Osteocyte (in vitro differentiated cells): ENCODE results near the gene RND1. TPM values are rescaled to one million over a fixed set of nuclear protein-coding genes. Genes with fewer than 3 reads are reported as not detected.
"Not testable (repeated sequence)": the region's sequence is repeated elsewhere in the genome, so short reads cannot be mapped to it uniquely, and the experiment has no call there.

Experiments used
- DNase-seq: peaks from one replicate; pipeline ENCODE4 v3.0.0; 2021; ENCODE audit warnings: mixed read lengths; ENCODE audit not compliant: unreplicated experiment; ENCODE audit errors: extremely low spot score
- H3K27ac Mint-ChIP-seq: one replicate; pipeline ENCODE4 v1.8.0; 2021; ENCODE audit warnings: mild to moderate bottlenecking, mixed read lengths; ENCODE audit not compliant: unreplicated experiment
- H3K27me3 Mint-ChIP-seq: one replicate; pipeline ENCODE4 v1.8.0; 2021; ENCODE audit warnings: mixed read lengths; ENCODE audit not compliant: unreplicated experiment
- H3K36me3 Mint-ChIP-seq: one replicate; pipeline ENCODE4 v1.8.0; 2021; ENCODE audit warnings: mixed read lengths; ENCODE audit not compliant: unreplicated experiment
- H3K4me1 Mint-ChIP-seq: one replicate; pipeline ENCODE4 v1.8.0; 2021; ENCODE audit warnings: mixed read lengths; ENCODE audit not compliant: unreplicated experiment
- H3K4me3 Mint-ChIP-seq: one replicate; pipeline ENCODE4 v1.8.0; 2021; ENCODE audit warnings: mild to moderate bottlenecking, moderate library complexity, mixed read lengths; ENCODE audit not compliant: unreplicated experiment
- H3K9me3 Mint-ChIP-seq: one replicate; pipeline ENCODE4 v1.8.0; 2021; ENCODE audit warnings: mixed read lengths; ENCODE audit not compliant: unreplicated experiment
- total RNA-seq: library from RNA; stranded (reverse); gene quantifications from 2 replicates; pipeline ENCODE4 v1.2.1, GENCODE V29; 2021
- TF ChIP-seq, protein P1 (sequence below): fragments of 200-600 bp; sonication (generic); IDR thresholded peaks from 2 replicates; pipeline ENCODE4 v1.5.0; 2021; ENCODE audit warnings: antibody characterized with exemption, mild to moderate bottlenecking, moderate library complexity

RND1 gene
- total RNA-seq, 1 donor from 2014 or later: 0.89 TPM

DNA sequence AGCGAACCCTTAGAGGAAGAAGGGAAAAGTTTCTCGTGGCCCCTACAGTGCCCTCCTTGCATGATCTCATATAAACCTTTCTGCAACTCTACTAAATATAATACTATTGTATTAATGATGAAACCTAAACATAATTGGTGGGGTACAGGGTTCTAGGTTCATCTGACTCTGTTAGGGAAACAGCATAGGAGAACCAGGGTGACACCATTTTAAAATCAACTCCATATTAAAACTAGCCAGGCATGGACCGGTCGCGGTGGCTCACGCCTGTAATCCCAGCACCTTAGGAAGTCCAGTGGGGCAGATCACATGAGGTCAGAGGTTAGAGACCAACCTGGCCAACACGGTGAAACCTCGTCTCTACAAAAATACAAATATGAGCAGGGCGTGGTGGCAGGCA, 15.0 kb upstream of the RND1 start:
- no peak for DNase-seq
- Mint-ChIP-seq H3K27ac (no peak overlapping the region), H3K4me3 (no peak overlapping the region), H3K27me3 (peaks cover 8% of the 10 kb centered on the region), H3K9me3 (no peaks in the 10 kb centered on the region), H3K4me1 (peaks cover 35% of the 10 kb centered on the region), H3K36me3 (no peaks in the 10 kb centered on the region)
- TF ChIP-seq, protein P1, sequence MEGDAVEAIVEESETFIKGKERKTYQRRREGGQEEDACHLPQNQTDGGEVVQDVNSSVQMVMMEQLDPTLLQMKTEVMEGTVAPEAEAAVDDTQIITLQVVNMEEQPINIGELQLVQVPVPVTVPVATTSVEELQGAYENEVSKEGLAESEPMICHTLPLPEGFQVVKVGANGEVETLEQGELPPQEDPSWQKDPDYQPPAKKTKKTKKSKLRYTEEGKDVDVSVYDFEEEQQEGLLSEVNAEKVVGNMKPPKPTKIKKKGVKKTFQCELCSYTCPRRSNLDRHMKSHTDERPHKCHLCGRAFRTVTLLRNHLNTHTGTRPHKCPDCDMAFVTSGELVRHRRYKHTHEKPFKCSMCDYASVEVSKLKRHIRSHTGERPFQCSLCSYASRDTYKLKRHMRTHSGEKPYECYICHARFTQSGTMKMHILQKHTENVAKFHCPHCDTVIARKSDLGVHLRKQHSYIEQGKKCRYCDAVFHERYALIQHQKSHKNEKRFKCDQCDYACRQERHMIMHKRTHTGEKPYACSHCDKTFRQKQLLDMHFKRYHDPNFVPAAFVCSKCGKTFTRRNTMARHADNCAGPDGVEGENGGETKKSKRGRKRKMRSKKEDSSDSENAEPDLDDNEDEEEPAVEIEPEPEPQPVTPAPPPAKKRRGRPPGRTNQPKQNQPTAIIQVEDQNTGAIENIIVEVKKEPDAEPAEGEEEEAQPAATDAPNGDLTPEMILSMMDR: no peak

DNA sequence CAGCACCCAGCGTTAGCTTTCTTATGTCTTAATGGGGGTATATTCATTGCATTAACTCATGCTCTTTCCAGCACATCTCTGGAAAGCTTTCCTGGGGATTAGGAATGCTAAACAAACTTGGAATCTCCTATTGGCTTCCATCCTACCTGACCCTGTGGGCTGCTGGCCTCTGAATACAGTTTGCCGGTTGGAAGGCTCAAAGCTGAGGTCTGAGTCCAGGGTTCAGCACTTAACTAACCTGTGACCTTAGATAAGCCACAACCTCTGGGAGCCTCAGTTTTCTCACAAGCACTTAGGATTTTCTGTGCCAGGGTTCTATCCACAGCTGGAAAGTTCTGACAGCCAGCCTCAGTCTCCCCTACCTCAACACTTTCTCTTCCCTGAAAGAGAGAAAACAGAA, 12.9 kb upstream of the RND1 start:
- H3K27ac Mint-ChIP-seq: no peak overlapping the region
- no peaks in the 10 kb centered on the region for H3K9me3 Mint-ChIP-seq
- H3K4me1 Mint-ChIP-seq: peaks cover 24% of the 10 kb centered on the region
- H3K27me3 Mint-ChIP-seq: peaks cover 8% of the 10 kb centered on the region
- H3K4me3 Mint-ChIP-seq: no peak overlapping the region
- TF ChIP-seq, protein P1: no peak
- DNase-seq: no peak
- no peaks in the 10 kb centered on the region for H3K36me3 Mint-ChIP-seq

DNA sequence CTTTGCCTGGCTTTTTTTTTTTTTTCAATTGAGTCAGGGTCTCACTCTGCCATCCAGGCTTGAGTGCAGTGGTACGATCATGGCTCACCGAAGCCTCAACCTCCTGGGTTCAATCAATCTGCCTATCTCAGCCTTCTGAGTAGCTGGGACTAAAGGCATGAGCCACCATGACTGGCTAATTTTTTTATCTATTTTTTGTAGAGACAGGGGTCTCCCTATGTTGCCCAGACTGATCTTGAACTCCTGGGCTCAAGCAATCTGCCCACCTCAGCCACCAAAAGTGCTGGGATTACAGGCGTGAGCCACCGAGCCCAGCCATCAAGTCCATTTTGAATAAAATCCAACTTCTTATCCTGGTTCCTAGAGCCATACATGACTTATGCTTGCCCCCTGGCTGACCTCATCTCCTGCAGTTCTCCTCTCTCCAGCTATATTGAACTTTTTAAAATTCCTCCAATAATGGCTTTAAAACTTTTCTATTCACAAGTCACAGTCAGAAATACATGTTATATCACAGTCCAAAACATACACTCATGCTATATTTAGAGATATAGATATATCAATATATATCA, 10.4 kb upstream of the RND1 start:
- TF ChIP-seq, protein P1: no peak
- Mint-ChIP-seq H3K27ac (no peak overlapping the region), H3K36me3 (no peaks in the 10 kb centered on the region), H3K9me3 (no peaks in the 10 kb centered on the region), H3K4me1 (no peaks in the 10 kb centered on the region), H3K4me3 (no peak overlapping the region), H3K27me3 (peaks cover 14% of the 10 kb centered on the region)
- DNase-seq: no peak

DNA sequence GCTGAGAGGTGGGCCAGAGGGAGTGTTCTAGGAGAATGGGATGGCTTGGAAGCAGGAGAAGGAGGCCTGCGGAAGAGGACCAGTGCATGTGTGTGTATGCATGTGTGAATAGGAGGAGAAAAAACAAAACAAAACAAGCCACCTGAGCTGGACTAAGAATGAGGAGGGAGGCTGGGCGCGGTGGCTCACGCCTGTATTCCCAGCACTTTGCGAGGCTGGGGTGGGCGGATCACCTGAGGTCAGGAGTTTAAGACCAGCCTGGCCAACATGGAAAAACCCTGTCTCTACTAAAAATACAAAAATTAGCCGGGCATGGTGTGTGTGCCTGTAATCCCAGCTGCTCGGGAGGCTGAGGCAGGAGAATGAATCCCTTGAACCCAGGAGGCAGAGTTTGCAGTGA, 7.9 kb upstream of the RND1 start:
- not testable (repeated sequence) for DNase-seq, H3K4me1 Mint-ChIP-seq, H3K4me3 Mint-ChIP-seq, H3K36me3 Mint-ChIP-seq, H3K27me3 Mint-ChIP-seq, H3K27ac Mint-ChIP-seq, H3K9me3 Mint-ChIP-seq

DNA sequence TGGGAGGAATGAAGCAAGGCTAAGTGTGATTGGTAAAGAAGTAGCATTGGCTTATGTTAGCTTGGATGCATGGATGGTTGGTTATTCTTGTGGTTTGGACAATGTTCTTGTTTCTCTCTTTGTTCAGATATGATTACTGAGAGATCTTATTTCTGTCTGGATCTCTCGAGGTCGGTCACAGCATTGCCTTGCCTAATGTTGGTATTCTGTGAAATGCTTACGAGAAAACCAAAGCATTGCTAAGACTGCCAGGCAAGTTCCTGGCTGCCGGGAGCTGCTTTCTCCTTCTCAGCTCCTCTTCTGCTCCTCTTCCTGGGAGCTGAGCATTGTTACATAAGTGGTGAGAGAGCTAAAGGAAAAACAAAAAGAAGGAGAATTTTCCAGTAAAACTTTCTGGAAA, 7.4 kb upstream of the RND1 start:
- Mint-ChIP-seq H3K27me3 (peaks cover 6% of the 10 kb centered on the region), H3K4me3 (no peak overlapping the region), H3K27ac (no peak overlapping the region), H3K4me1 (no peaks in the 10 kb centered on the region), H3K36me3 (no peaks in the 10 kb centered on the region), H3K9me3 (no peaks in the 10 kb centered on the region)
- TF ChIP-seq, protein P1: no peak
- no peak for DNase-seq

DNA sequence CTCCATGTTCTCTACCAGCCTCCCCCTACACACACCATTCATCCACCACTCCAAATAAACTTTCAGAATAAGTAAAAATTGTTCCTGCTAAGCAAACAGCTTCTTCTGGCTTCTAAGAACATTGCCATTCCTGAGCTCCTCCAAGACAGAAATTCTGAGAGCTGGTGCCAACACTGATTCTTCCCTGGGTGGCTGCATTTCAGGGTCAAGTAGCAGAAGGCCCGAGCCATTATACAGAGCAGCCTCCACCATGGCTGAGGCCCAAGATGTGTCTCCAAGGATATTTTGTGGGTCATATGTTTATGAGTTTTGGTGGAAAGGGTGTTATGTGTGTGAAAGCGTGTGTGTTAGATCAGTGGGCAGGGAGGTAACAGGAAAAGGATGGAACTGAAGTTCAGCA, 3.5 kb upstream of the RND1 start:
- Mint-ChIP-seq H3K27ac (no peak overlapping the region), H3K4me1 (peaks cover 15% of the 10 kb centered on the region), H3K36me3 (no peaks in the 10 kb centered on the region), H3K27me3 (peaks cover 16% of the 10 kb centered on the region), H3K9me3 (no peaks in the 10 kb centered on the region), H3K4me3 (no peak overlapping the region)
- TF ChIP-seq, protein P1: no peak
- DNase-seq: no peak
